Measurements from ENCODE around the gene LCE7A. TPM values are rescaled to one million over a fixed set of nuclear protein-coding genes. Genes with fewer than 3 reads are reported as not detected.

Gene LCE7A
- total RNA-seq, 4 donors from 2014 or later = not detected

DNA sequence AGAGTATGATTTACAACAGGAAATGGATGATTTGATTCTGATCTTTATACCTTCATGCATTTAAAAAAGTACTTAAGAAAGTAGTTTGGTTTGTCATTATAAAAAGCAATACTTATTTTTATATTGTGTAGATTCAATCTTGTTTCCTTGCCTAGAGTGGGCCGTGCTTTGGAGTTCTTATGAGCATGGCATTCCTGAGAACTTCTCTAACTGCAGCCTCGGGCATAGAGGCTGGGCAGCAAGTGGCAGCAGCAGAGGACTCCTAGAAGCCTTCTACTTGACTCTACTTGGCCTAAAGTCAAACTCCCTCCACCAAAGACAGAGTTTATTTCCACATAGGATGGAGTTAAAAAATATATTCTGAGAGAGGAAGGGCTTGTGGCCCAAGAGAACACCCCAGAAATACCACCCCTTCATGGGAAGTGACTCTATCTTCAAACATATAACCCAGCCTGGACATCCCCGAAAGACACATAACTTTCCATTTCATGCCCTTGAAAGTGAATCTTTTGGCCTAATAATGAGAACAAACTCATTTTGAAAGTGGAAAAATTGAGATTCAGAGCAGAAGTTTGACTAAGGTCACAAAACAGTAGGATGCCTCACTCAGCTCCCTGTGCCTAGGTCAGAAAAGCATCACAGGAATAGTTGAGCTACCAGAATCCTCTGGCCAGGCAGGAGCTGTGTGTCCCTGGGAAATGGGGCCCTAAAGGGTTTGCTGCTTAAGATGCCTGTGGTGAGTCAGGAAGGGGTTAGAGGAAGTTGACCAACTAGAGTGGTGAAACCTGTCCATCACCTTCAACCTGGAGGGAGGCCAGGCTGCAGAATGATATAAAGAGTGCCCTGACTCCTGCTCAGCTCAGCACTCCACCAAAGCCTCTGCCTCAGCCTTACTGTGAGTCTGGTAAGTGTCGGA, 48.1 kb downstream of the LCE7A start, which contains the start of gene IVL:
TSS of gene IVL (plus strand) at position 861 of the 916 bp plus-strand sequence. CDS start 1,252 bp downstream, outside the sequence.
- H3K27me3 ChIP-seq = peaks cover 0 to 30% (median 0%) of the 10 kb centered on the region in 4 donors
- intact Hi-C loops (cut with DNase I) = no loop called here
- peak within 1 kb of the TSS; percentile 4 to 40 (median 25) for H3K4me3 ChIP-seq
- H3K36me3 ChIP-seq = no peaks in the 10 kb centered on the region
- TF ChIP-seq, protein P1, sequence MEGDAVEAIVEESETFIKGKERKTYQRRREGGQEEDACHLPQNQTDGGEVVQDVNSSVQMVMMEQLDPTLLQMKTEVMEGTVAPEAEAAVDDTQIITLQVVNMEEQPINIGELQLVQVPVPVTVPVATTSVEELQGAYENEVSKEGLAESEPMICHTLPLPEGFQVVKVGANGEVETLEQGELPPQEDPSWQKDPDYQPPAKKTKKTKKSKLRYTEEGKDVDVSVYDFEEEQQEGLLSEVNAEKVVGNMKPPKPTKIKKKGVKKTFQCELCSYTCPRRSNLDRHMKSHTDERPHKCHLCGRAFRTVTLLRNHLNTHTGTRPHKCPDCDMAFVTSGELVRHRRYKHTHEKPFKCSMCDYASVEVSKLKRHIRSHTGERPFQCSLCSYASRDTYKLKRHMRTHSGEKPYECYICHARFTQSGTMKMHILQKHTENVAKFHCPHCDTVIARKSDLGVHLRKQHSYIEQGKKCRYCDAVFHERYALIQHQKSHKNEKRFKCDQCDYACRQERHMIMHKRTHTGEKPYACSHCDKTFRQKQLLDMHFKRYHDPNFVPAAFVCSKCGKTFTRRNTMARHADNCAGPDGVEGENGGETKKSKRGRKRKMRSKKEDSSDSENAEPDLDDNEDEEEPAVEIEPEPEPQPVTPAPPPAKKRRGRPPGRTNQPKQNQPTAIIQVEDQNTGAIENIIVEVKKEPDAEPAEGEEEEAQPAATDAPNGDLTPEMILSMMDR (IDR thresholded peaks at IDR 0.05) = no peak
- no peak for TF ChIP-seq POLR2A (IDR thresholded peaks at IDR 0.05)
- H3K4me1 ChIP-seq = peaks cover 2 to 74% (median 12%) of the 10 kb centered on the region in 3 donors
- no peaks in the 10 kb centered on the region for H3K9me3 ChIP-seq
- 66 to 73% methylated on average over 4 of the region's 4 CpGs for WGBS, 2 donors
- no peak for DNase-seq
- H3K27ac ChIP-seq = peak within 1 kb of the TSS in 3 of 4 donors; percentile 67 to 84 (median 77)

DNA sequence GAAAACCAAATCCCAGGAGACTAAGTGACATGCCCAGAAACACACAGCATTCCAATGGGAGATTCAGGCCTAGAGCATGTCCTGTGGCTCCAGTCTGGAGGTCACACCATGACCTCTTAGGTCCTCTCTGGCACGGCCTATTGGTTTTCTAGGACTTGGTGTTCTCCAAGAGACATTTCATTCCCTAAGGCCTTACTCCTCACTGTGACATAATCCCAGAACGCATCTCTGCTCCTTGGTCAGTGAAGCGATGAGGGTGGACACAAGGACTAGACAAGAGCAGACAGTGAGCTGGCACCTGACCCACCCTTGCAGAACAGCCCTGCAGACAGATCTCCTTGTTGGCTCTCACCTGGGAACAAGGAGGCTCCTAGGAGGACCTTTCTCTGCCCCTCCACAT, 49.4 kb downstream of the LCE7A start:
- intact Hi-C loops (cut with DNase I) = no loop called here
- DNase-seq = no peak
- Histone ChIP-seq H3K36me3 (no peaks in the 10 kb centered on the region), H3K27me3 (peaks cover 0 to 30% (median 0%) of the 10 kb centered on the region in 4 donors), H3K9me3 (no peaks in the 10 kb centered on the region), H3K27ac (peak overlapping the region in 3 of 4 donors; percentile 66 to 84 (median 75)), H3K4me1 (peaks cover 2 to 62% (median 12%) of the 10 kb centered on the region in 3 donors), H3K4me3 (peak overlapping the region; percentile 4 to 40 (median 25))
- WGBS, 2 donors = 80 to 83% methylated on average over 1 to 2 of the region's 3 CpGs
- TF ChIP-seq, protein P1 (IDR thresholded peaks at IDR 0.05) = no peak
- no peak for TF ChIP-seq POLR2A (IDR thresholded peaks at IDR 0.05)

Other genes starting within 250 kb of the LCE7A start
- not detected for gene LCE3B, start 246.2 kb upstream of the LCE7A start, total RNA-seq
- gene LCE3A, start 236.9 kb upstream of the LCE7A start, total RNA-seq = not detected
- not detected for gene LCE2D, start 196.6 kb upstream of the LCE7A start, total RNA-seq
- not detected for gene LCE2C, start 184.7 kb upstream of the LCE7A start, total RNA-seq
- not detected for gene LCE2B, start 173.9 kb upstream of the LCE7A start, total RNA-seq
- not detected for gene LCE2A, start 161.7 kb upstream of the LCE7A start, total RNA-seq
- gene LCE4A, start 151.8 kb upstream of the LCE7A start, total RNA-seq = not detected
- gene KPRP, start 102.0 kb upstream of the LCE7A start, total RNA-seq = 1 to 10 TPM in 2 of 4 donors, under 1 TPM in 2; 0.09 to 3.7 (median 1.2) TPM
- gene LCE1F, start 84.9 kb upstream of the LCE7A start, total RNA-seq = not detected
- not detected for gene LCE1E, start 73.7 kb upstream of the LCE7A start, total RNA-seq
- not detected for gene LCE1D, start 63.3 kb upstream of the LCE7A start, total RNA-seq
- under 1 TPM in 1 of 4 donors, not detected in 3; 0.57 TPM for gene LCE1C, start 53.3 kb upstream of the LCE7A start, total RNA-seq
- gene LCE1B, start 48.0 kb upstream of the LCE7A start, total RNA-seq = not detected
- not detected for gene LCE1A, start 32.5 kb upstream of the LCE7A start, total RNA-seq
- gene LCE6A, start 17.1 kb upstream of the LCE7A start, total RNA-seq = not detected
- gene SMCP, start 18.3 kb downstream of the LCE7A start, total RNA-seq = not detected
- 100 to 1,000 TPM; 155 to 336 (median 262) TPM for gene IVL, start 48.5 kb downstream of the LCE7A start, total RNA-seq
- 1 to 10 TPM in 2 of 4 donors, not detected in 2; 1.3 to 2.2 TPM for gene SPRR5, start 87.2 kb downstream of the LCE7A start, total RNA-seq
- 1 to 10 TPM in 2 of 4 donors, under 1 TPM in 1, not detected in 1; 0.64 to 6.4 (median 1.3) TPM for gene SPRR4, start 110.7 kb downstream of the LCE7A start, total RNA-seq
- gene SPRR1A, start 124.1 kb downstream of the LCE7A start, total RNA-seq = 1,000 to 10,000 TPM in 1 of 4 donors, 100 to 1,000 TPM in 2, 10 to 100 TPM in 1; 57.4 to 1,951 (median 348) TPM
- gene SPRR3, start 141.8 kb downstream of the LCE7A start, total RNA-seq = over 10,000 TPM in 1 of 4 donors, 1,000 to 10,000 TPM in 3; 7,283 to 22,357 (median 8,768) TPM
- 1,000 to 10,000 TPM in 1 of 4 donors, 100 to 1,000 TPM in 3; 102 to 3,090 (median 871) TPM for gene SPRR1B, start 171.2 kb downstream of the LCE7A start, total RNA-seq
- gene SPRR2D, start 181.1 kb downstream of the LCE7A start, total RNA-seq = 1,000 to 10,000 TPM in 1 of 4 donors, 100 to 1,000 TPM in 2, 1 to 10 TPM in 1; 8.2 to 1,680 (median 542) TPM
- 1,000 to 10,000 TPM in 3 of 4 donors, 10 to 100 TPM in 1; 60.3 to 5,271 (median 1,851) TPM for gene SPRR2A, start 197.5 kb downstream of the LCE7A start, total RNA-seq
- gene SPRR2B, start 211.6 kb downstream of the LCE7A start, total RNA-seq = 10 to 100 TPM in 1 of 4 donors, 1 to 10 TPM in 2, not detected in 1; 1.9 to 99.4 (median 7.0) TPM
- gene SPRR2E, start 234.5 kb downstream of the LCE7A start, total RNA-seq = 1,000 to 10,000 TPM in 1 of 4 donors, 100 to 1,000 TPM in 2, 1 to 10 TPM in 1; 4.0 to 3,177 (median 449) TPM

Data from esophagus squamous epithelium (tissue), 5 donors.